B cell (primary cell): Measurements from ENCODE around the gene ZBTB6. TPM values are rescaled to one million over a fixed set of nuclear protein-coding genes. Genes with fewer than 3 reads are reported as not detected.
A peak's percentile ranks its signal among the peaks of the same experiment; 100 is the strongest.

ENCODE experiments used
- ATAC-seq: fragments of 200-7000 bp; cut with Tn5 transposase; one replicate; pipeline ENCODE4 v1.10.0; 2021; ENCODE audit warnings: low read depth, mild to moderate bottlenecking, moderate number of reproducible peaks, moderate library complexity
- CTCF ChIA-PET: fragments of 350-600 bp; sonication (Branson Sonifier 250); formaldehyde crosslinking; loops from one replicate; lab custom pipeline; 2021; ENCODE audit warnings: antibody characterized with exemption, inconsistent platforms; lab: Charles Lee
- POLR2A ChIA-PET: fragments of 350-600 bp; sonication (Branson Sonifier 250); formaldehyde crosslinking; loops from one replicate; lab custom pipeline; 2021; ENCODE audit warnings: antibody characterized with exemption; lab: Charles Lee
- DNase-seq: peaks from one replicate; pipeline ENCODE4 v3.0.0; 2013
- H2AFZ ChIP-seq: 2 replicates; pipeline ENCODE4 v1.6.1; 2012; ENCODE audit warnings: mild to moderate bottlenecking, low read depth, low read length; ENCODE audit not compliant: insufficient read depth, poor library complexity, severe bottlenecking
- H3K27ac ChIP-seq, 2 donors: 1 replicate in 1 of 2; 2 replicates in 1 of 2; pipeline ENCODE4 v1.5.1; 2012 to 2013; ENCODE audit warnings: low read length in 2 of 2, mild to moderate bottlenecking in 2 of 2, moderate library complexity in 1 of 2
- H3K27me3 ChIP-seq, 4 experiments: fragments of 200-600 bp in 1 of 4; sonication (generic) in 1 of 4; replicated peaks in 1 of 4; 1 replicate in 2 of 4; 2 replicates in 2 of 4; pipeline versions ENCODE4 v1.6.1 to v1.7.0; 2013 to 2016; ENCODE audit warnings: low read length in 3 of 4, mild to moderate bottlenecking in 2 of 4, mixed read lengths in 1 of 4, moderate library complexity in 1 of 4; ENCODE audit not compliant: insufficient read depth in 4 of 4, control insufficient read depth in 3 of 4; ENCODE audit errors: control extremely low read depth in 1 of 4
- H3K36me3 ChIP-seq, 2 experiments: replicated peaks in 1 of 2; 1 replicate in 1 of 2; 2 replicates in 1 of 2; pipeline versions ENCODE4 v1.6.1 to v1.7.1; 2013; ENCODE audit warnings: low read length in 1 of 2; ENCODE audit not compliant: insufficient read depth in 2 of 2, control insufficient read depth in 1 of 2; ENCODE audit errors: control extremely low read depth in 1 of 2, extremely low read depth in 1 of 2
- H3K4me1 ChIP-seq, 2 donors: fragments of 200-600 bp in 1 of 2; sonication (generic) in 1 of 2; 1 replicate in 1 of 2; 2 replicates in 1 of 2; pipeline versions ENCODE4 v1.5.1 to v1.6.1; 2013 to 2017; ENCODE audit warnings: low read length in 2 of 2; ENCODE audit not compliant: control insufficient read depth in 2 of 2, insufficient read depth in 2 of 2
- H3K4me2 ChIP-seq: replicated peaks from 2 replicates; pipeline ENCODE3; 2012; ENCODE audit warnings: mild to moderate bottlenecking, low read depth, low read length; ENCODE audit not compliant: poor library complexity, severe bottlenecking
- H3K4me3 ChIP-seq, 5 experiments: fragments of 200-600 bp in 1 of 5; sonication (generic) in 1 of 5; 1 replicate in 3 of 5; 2 replicates in 2 of 5; pipeline versions ENCODE4 v1.5.1 to v1.7.0; 2011 to 2016; ENCODE audit warnings: low read length in 4 of 5, mild to moderate bottlenecking in 4 of 5, low read depth in 2 of 5, control low read depth in 1 of 5, moderate library complexity in 1 of 5; ENCODE audit not compliant: insufficient read depth in 1 of 5; ENCODE audit errors: control extremely low read depth in 1 of 5, extremely low read depth in 1 of 5
- H3K79me2 ChIP-seq: fragments of 200-600 bp; sonication (generic); one replicate; pipeline ENCODE4 v1.6.0; 2016; ENCODE audit warnings: low read length; ENCODE audit not compliant: control insufficient read depth, insufficient read depth
- H3K9ac ChIP-seq: fragments of 200-600 bp; sonication (generic); 2 replicates; pipeline ENCODE4 v1.6.1; 2017; ENCODE audit warnings: mild to moderate bottlenecking, low read length, moderate library complexity
- H3K9me3 ChIP-seq, 3 donors: one replicate each; pipeline versions ENCODE4 v1.6.1 to v1.7.1; 2013; ENCODE audit warnings: low read length in 2 of 3; ENCODE audit not compliant: control insufficient read depth in 2 of 3, insufficient read depth in 1 of 3; ENCODE audit errors: control extremely low read depth in 1 of 3
- H4K20me1 ChIP-seq: 2 replicates; pipeline ENCODE4 v1.6.0; 2012; ENCODE audit warnings: mild to moderate bottlenecking, low read length; ENCODE audit not compliant: insufficient read depth, control insufficient read depth, poor library complexity, severe bottlenecking
- H3K27ac Mint-ChIP-seq: one replicate; pipeline ENCODE4 v1.8.0; 2021; ENCODE audit warnings: mixed read lengths
- H3K27me3 Mint-ChIP-seq: one replicate; pipeline ENCODE4 v1.8.0; 2021; ENCODE audit warnings: mixed read lengths
- H3K4me1 Mint-ChIP-seq: one replicate; pipeline ENCODE4 v1.8.0; 2021; ENCODE audit warnings: mixed read lengths
- H3K4me3 Mint-ChIP-seq: one replicate; pipeline ENCODE4 v1.8.0; 2021; ENCODE audit warnings: mixed read lengths
- H3K9me3 Mint-ChIP-seq: one replicate; pipeline ENCODE4 v1.8.0; 2022; ENCODE audit warnings: mixed read lengths; ENCODE audit not compliant: insufficient read depth
- EZH2 ChIP-seq: IDR thresholded peaks from 2 replicates; pipeline ENCODE4 v1.6.1; 2012; ENCODE audit warnings: borderline replicate concordance, low read depth, mild to moderate bottlenecking, moderate library complexity, low read length; ENCODE audit not compliant: insufficient read depth, poor library complexity, severe bottlenecking
- WGBS: methylation state at CpG from one replicate; pipeline ENCODE4 v1.1.5; 2013; ENCODE audit warnings: missing lambda C conversion rate; ENCODE audit not compliant: insufficient coverage; 5-methylcytosine and 5-hydroxymethylcytosine counted together
- intact Hi-C: fragments of 100-400 bp; cut with micrococcal nuclease; formaldehyde crosslinking; loops from one replicate; pipeline ENCODE4 v1.10.0; 2022
- polyA plus RNA-seq: library from polyadenylated mRNA; depleted of rRNA; stranded (reverse); fragments of >200 nt; gene quantifications from 2 replicates; pipeline ENCODE4 v1.2.3, GENCODE V29; 2012
- total RNA-seq, 2 donors: library from RNA; stranded (reverse); fragments of 120-200 nt in 1 of 2; gene quantifications; 1 replicate in 1 of 2; 2 replicates in 1 of 2; pipeline versions ENCODE4 v1.2.3 to v1.2.4, GENCODE V29; 2013 to 2022
- TF ChIP-seq, protein P1 (sequence below): fragments of 200-600 bp; IDR thresholded peaks from one replicate; pipeline ENCODE4 v1.8.0; 2022; ENCODE audit warnings: antibody characterized with exemption, mild to moderate bottlenecking

ZBTB6 gene
- total and polyA plus RNA-seq, 2 donors (not counting 1 experiment from before 2014, with no cell fraction given) = 1.3 to 19.9 TPM

DNA sequence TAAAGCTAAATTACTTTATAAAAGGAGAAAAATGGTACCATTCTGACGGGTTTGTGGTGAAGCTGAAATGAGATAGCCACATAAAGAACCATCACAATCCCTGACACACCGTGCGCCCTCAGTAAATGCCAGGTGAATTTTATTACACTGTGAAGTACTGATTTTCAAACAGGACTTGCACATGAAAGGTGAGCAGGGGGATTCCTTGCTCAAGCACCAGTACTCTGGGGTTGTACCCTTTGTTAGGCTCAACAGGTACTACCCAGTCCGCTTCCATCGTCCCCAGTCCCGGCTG is 27.3 kb upstream of the ZBTB6 start:
- Mint-ChIP-seq H3K4me3 (peak overlapping the region; percentile 89), H3K27ac (peak overlapping the region; percentile 81), H3K9me3 (no peaks in the 10 kb centered on the region), H3K27me3 (no peaks in the 10 kb centered on the region), H3K4me1 (peaks cover 32% of the 10 kb centered on the region)
- peak overlapping the region; percentile 80 for H2AFZ ChIP-seq
- H3K27me3 ChIP-seq = no peaks in the 10 kb centered on the region
- H3K9ac ChIP-seq = peak overlapping the region; percentile 17
- CTCF ChIA-PET = interaction anchor here (0.7 to 2.2 kb wide), 6 partner anchors 9 to 399 kb away, joined by 3 to 10 read pairs (median 6); partner anchors contain the start of genes RC3H2, ZBTB26 and ZBTB6
- peaks cover 86% of the 10 kb centered on the region for H3K79me2 ChIP-seq
- intact Hi-C loops = loop anchor here (1.0 to 10.0 kb wide), 5 partner anchors 9 to 676 kb away; partner anchors contain the start of genes MRRF, PDCL, RBM18 and RC3H2
- H4K20me1 ChIP-seq = peaks cover 19% of the 10 kb centered on the region
- H3K4me1 ChIP-seq = peaks cover 16 to 17% of the 10 kb centered on the region in 2 donors
- peak overlapping the region; percentile 69 for H3K4me2 ChIP-seq
- POLR2A ChIA-PET = interaction anchor here (0.6 to 1.8 kb wide), 10 partner anchors 10 to 661 kb away, joined by 3 to 34 read pairs (median 4); partner anchors contain the start of genes PDCL, RC3H2, ZBTB26 and ZBTB6
- ATAC-seq (no peak), DNase-seq (no peak)
- WGBS = 0% methylated on average over 3 of the region's 6 CpGs
- H3K9me3 ChIP-seq = no peaks in the 10 kb centered on the region
- H3K4me3 ChIP-seq = peak overlapping the region; percentile 3 to 35 (median 25)
- H3K27ac ChIP-seq = peak overlapping the region; percentile 29 to 74
- TF ChIP-seq, protein P1, sequence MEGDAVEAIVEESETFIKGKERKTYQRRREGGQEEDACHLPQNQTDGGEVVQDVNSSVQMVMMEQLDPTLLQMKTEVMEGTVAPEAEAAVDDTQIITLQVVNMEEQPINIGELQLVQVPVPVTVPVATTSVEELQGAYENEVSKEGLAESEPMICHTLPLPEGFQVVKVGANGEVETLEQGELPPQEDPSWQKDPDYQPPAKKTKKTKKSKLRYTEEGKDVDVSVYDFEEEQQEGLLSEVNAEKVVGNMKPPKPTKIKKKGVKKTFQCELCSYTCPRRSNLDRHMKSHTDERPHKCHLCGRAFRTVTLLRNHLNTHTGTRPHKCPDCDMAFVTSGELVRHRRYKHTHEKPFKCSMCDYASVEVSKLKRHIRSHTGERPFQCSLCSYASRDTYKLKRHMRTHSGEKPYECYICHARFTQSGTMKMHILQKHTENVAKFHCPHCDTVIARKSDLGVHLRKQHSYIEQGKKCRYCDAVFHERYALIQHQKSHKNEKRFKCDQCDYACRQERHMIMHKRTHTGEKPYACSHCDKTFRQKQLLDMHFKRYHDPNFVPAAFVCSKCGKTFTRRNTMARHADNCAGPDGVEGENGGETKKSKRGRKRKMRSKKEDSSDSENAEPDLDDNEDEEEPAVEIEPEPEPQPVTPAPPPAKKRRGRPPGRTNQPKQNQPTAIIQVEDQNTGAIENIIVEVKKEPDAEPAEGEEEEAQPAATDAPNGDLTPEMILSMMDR = no peak
- TF ChIP-seq EZH2 = no peak
- H3K36me3 ChIP-seq = peaks cover 0 to 12% of the 10 kb centered on the region in 2 experiments

DNA sequence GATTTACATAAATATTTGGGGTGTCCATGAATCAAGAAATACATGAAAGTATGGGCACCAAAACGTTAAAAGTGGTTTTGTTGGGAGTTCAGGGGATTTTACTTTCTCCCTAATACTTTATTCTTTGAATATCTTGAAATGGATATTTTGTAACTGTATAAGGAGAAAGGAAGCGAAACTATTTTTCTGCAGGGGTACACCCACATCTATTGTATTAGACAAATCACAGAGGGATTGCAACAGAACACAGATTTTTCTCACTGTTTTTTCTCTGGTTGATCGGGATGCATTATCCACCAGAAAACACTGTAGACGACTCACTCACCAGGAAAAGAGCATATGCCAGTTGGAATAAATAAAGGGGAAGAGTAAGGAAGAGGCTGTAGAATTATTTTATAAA is 26.5 kb upstream of the ZBTB6 start:
- Histone ChIP-seq H3K79me2 (peaks cover 86% of the 10 kb centered on the region), H3K36me3 (peaks cover 0 to 12% of the 10 kb centered on the region in 2 experiments), H2AFZ (no peak overlapping the region), H4K20me1 (peaks cover 11% of the 10 kb centered on the region), H3K27me3 (no peaks in the 10 kb centered on the region), H3K9ac (no peak overlapping the region), H3K4me1 (peaks cover 16 to 17% of the 10 kb centered on the region in 2 donors), H3K9me3 (no peaks in the 10 kb centered on the region), H3K27ac (no peak overlapping the region), H3K4me2 (no peak overlapping the region), H3K4me3 (no peak overlapping the region)
- ChIA-PET POLR2A (interaction anchor here (1.7 kb wide), 1 partner anchor 111 kb away, joined by 4 read pairs; the partner anchor contains the start of gene PDCL), CTCF (interaction anchor here (1.8 to 2.2 kb wide), 3 partner anchors 8 to 35 kb away, joined by 7 to 10 read pairs (median 8); partner anchors contain the start of genes RC3H2, ZBTB26 and ZBTB6)
- H3K9me3 Mint-ChIP-seq = no peaks in the 10 kb centered on the region
- DNase-seq (no peak), ATAC-seq (no peak)
- intact Hi-C loops = no loop called here
- no peaks in the 10 kb centered on the region for H3K27me3 Mint-ChIP-seq
- peaks cover 30% of the 10 kb centered on the region for H3K4me1 Mint-ChIP-seq
- TF ChIP-seq, protein P1 = no peak
- TF ChIP-seq EZH2 = no peak
- H3K27ac Mint-ChIP-seq = no peak overlapping the region
- WGBS = no CpG with 5 or more reads among the region's 4 CpGs
- H3K4me3 Mint-ChIP-seq = peak overlapping the region; percentile 67
